Endodermal cell (in vitro differentiated cells): Measurements from ENCODE around the gene PDLIM5. TPM values are rescaled to one million over a fixed set of nuclear protein-coding genes. Genes with fewer than 3 reads are reported as not detected.

Source experiments
- DNase-seq: peaks from one replicate; pipeline ENCODE4 v3.0.0-alpha.2; 2017
- H3K27ac ChIP-seq: 2 replicates; pipeline ENCODE4 v1.5.1; 2013; ENCODE audit warnings: mild to moderate bottlenecking, low read depth, low read length, moderate library complexity
- H3K27me3 ChIP-seq: 2 replicates; pipeline ENCODE4 v1.6.1; 2013; ENCODE audit warnings: mild to moderate bottlenecking, low read length, moderate library complexity; ENCODE audit not compliant: insufficient read depth, control insufficient read depth, poor library complexity, severe bottlenecking
- H3K36me3 ChIP-seq: 2 replicates; pipeline ENCODE4 v1.7.0; 2013; ENCODE audit warnings: mild to moderate bottlenecking, low read length, moderate library complexity; ENCODE audit not compliant: control insufficient read depth, insufficient read depth
- H3K4me1 ChIP-seq: one replicate; pipeline ENCODE4 v1.7.0; 2013; ENCODE audit warnings: low read length; ENCODE audit not compliant: control insufficient read depth, insufficient read depth
- H3K4me3 ChIP-seq: 2 replicates; pipeline ENCODE4 v1.5.1; 2013; ENCODE audit warnings: mild to moderate bottlenecking, low read length, moderate library complexity
- H3K9ac ChIP-seq: 2 replicates; pipeline ENCODE4 v1.6.1; 2013; ENCODE audit warnings: mild to moderate bottlenecking, low read length, moderate library complexity; ENCODE audit not compliant: poor library complexity, severe bottlenecking; ENCODE audit errors: extremely low read depth
- H3K9me3 ChIP-seq: 2 replicates; pipeline ENCODE4 v1.6.1; 2013; ENCODE audit warnings: mild to moderate bottlenecking, low read length, moderate library complexity; ENCODE audit not compliant: control insufficient read depth
- H3K27ac Mint-ChIP-seq: 2 replicates; pipeline ENCODE4 v1.8.0; 2020; ENCODE audit warnings: mixed read lengths
- H3K27me3 Mint-ChIP-seq: 2 replicates; pipeline ENCODE4 v1.8.0; 2021; ENCODE audit warnings: mild to moderate bottlenecking, mixed read lengths; ENCODE audit not compliant: insufficient read depth
- H3K36me3 Mint-ChIP-seq: 2 replicates; pipeline ENCODE4 v1.8.0; 2020; ENCODE audit warnings: low read depth, mixed read lengths
- H3K4me1 Mint-ChIP-seq: 2 replicates; pipeline ENCODE4 v1.8.0; 2020; ENCODE audit warnings: mixed read lengths
- H3K4me3 Mint-ChIP-seq: 2 replicates; pipeline ENCODE4 v1.8.0; 2020; ENCODE audit warnings: mild to moderate bottlenecking, moderate library complexity, mixed read lengths
- H3K9me3 Mint-ChIP-seq: 2 replicates; pipeline ENCODE4 v1.8.0; 2020; ENCODE audit warnings: mild to moderate bottlenecking, mixed read lengths
- CTCF ChIP-seq: fragments of 200-600 bp; sonication (generic); conservative IDR thresholded peaks from 2 replicates; pipeline ENCODE4 v1.5.0; 2021; ENCODE audit warnings: antibody characterized with exemption, mild to moderate bottlenecking
- WGBS, 2 experiments: methylation state at CpG; one replicate each; pipeline versions ENCODE4 v1.1.5 to v1.1.7; 2013; ENCODE audit warnings: missing lambda C conversion rate in 2 of 2, mixed read lengths in 1 of 2; ENCODE audit not compliant: insufficient coverage in 1 of 2, insufficient read length in 1 of 2; 5-methylcytosine and 5-hydroxymethylcytosine counted together
- total RNA-seq, 2 donors: library from RNA; stranded (reverse); fragmentation: NEBNext Ultra II Directional in 1 of 2; extraction: Animal tissue kit (Norgen Biotek cat#: 25700) in 1 of 2; gene quantifications; 2 replicates in 1 of 2; 3 replicates in 1 of 2; pipeline ENCODE4 v1.2.1, GENCODE V29; 2021

Gene PDLIM5
- total RNA-seq, 2 donors from 2014 or later = 91.0 to 149 TPM

DNA sequence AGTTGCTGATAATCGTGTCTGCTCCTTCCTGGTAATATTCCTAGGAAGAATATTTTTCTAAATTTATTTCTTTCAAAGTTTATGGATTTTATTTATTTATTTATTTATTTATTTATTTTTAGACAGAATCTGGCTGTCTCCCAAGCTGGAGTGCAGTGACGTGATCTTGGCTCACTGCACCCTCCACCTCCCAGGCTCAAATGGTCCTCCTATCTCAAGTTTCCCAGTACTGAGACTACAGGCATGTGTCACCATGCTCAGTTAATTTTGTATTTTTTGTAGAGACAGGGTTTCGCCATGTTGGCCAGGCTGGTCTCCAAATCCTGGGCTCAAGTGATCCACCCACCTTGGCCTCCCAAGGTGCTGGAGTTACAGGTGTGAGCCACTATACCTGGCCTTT is 48.9 kb downstream of the PDLIM5 start:
- no peak overlapping the region for H3K4me3 ChIP-seq
- H3K9ac ChIP-seq = no peak overlapping the region
- Mint-ChIP-seq H3K36me3 (peaks cover 31% of the 10 kb centered on the region), H3K27me3 (no peaks in the 10 kb centered on the region), H3K4me3 (no peak overlapping the region), H3K4me1 (peaks cover 3% of the 10 kb centered on the region), H3K9me3 (peaks cover 11% of the 10 kb centered on the region), H3K27ac (no peak overlapping the region)
- peaks cover 29% of the 10 kb centered on the region for H3K36me3 ChIP-seq
- H3K9me3 ChIP-seq = peaks cover 20% of the 10 kb centered on the region
- H3K27ac ChIP-seq = no peak overlapping the region
- TF ChIP-seq CTCF = no peak
- no peaks in the 10 kb centered on the region for H3K27me3 ChIP-seq
- 94 to 98% methylated on average over 2 of the region's 3 CpGs for whole genome bisulfite sequencing, 2 experiments
- no peak for DNase-seq
- H3K4me1 ChIP-seq = peaks cover 1% of the 10 kb centered on the region

GRCh38 chr4:94504545-94504944 is 52.8 kb downstream of the PDLIM5 start:
- H3K4me3 Mint-ChIP-seq = no peak overlapping the region
- Histone ChIP-seq H3K4me3 (no peak overlapping the region), H3K9me3 (peaks cover 8% of the 10 kb centered on the region), H3K27me3 (no peaks in the 10 kb centered on the region), H3K36me3 (peaks cover 17% of the 10 kb centered on the region), H3K27ac (no peak overlapping the region), H3K9ac (no peak overlapping the region), H3K4me1 (peaks cover 5% of the 10 kb centered on the region)
- peaks cover 26% of the 10 kb centered on the region for H3K4me1 Mint-ChIP-seq
- H3K27me3 Mint-ChIP-seq = no peaks in the 10 kb centered on the region
- peaks cover 8% of the 10 kb centered on the region for H3K9me3 Mint-ChIP-seq
- no peak for TF ChIP-seq CTCF
- DNase-seq = no peak
- WGBS, 2 experiments = 93 to 94% methylated on average over 3 to 4 of the region's 4 CpGs
- H3K36me3 Mint-ChIP-seq = peaks cover 26% of the 10 kb centered on the region
- H3K27ac Mint-ChIP-seq = no peak overlapping the region

DNA sequence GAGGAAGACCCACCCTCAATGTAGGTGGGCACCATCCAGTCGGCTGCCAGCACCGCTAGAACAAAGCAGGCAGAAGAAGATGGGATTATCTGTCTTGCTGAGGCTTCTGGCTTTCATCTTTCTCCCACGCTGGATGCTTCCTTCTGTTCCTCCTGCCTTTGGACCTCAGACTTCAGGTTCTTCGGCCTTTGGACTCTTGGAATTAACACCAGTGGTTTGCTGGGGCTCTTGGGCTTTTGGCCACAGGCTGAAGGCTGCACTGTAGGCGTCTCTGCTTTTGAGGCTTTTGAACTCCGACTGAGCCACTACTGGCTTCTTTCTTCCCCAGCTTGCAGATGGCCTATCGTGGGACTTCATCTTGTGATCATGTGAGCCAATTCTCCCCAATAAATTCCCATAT is 55.1 kb downstream of the PDLIM5 start:
- DNase-seq = no peak
- WGBS, 2 experiments = 93 to 96% methylated on average over 3 to 7 of the region's 7 CpGs
- Histone ChIP-seq H3K27ac (no peak overlapping the region), H3K9me3 (no peaks in the 10 kb centered on the region), H3K36me3 (peaks cover 24% of the 10 kb centered on the region), H3K9ac (no peak overlapping the region), H3K4me1 (peaks cover 5% of the 10 kb centered on the region), H3K4me3 (no peak overlapping the region), H3K27me3 (no peaks in the 10 kb centered on the region)
- Mint-ChIP-seq H3K36me3 (peaks cover 30% of the 10 kb centered on the region), H3K4me3 (no peak overlapping the region), H3K9me3 (no peaks in the 10 kb centered on the region), H3K27me3 (no peaks in the 10 kb centered on the region), H3K27ac (no peak overlapping the region), H3K4me1 (peaks cover 29% of the 10 kb centered on the region)
- TF ChIP-seq CTCF = no peak
